HG03558 (cell line): ENCODE results near the gene TRIM2.
"Not testable (repeated sequence)": the region's sequence is repeated elsewhere in the genome, so short reads cannot be mapped to it uniquely, and the experiment has no call there.

Experiments
- ATAC-seq: cut with Tn5 transposase; IDR thresholded peaks from one replicate; pipeline ENCODE4 v1.9.1; 2021; ENCODE audit warnings: moderate number of reproducible peaks; ENCODE audit not compliant: unreplicated experiment; ENCODE audit errors: extremely low read depth

Gene TRIM2

GRCh38 chr4:153204247-153204671 lies at the start of gene TRIM2:
TRIM2 (plus strand) TSS chr4:153204443; CDS start chr4:153204531, 88 bp downstream.
- ATAC-seq = no peak

GRCh38 chr4:153155686-153156085 lies 48.6 kb upstream of the TRIM2 start:
- ATAC-seq = no peak

- ATAC-seq = no peak
Measured at GRCh38 chr4:153156263-153156662, 48.0 kb upstream of the TRIM2 start.

- no peak for ATAC-seq
Measured at GRCh38 chr4:153156721-153157120, 47.5 kb upstream of the TRIM2 start.

- no peak for ATAC-seq
Measured at GRCh38 chr4:153159016-153159415, 45.2 kb upstream of the TRIM2 start.

- ATAC-seq = no peak
Measured at GRCh38 chr4:153159728-153160221, 44.5 kb upstream of the TRIM2 start.

GRCh38 chr4:153160821-153161220 lies 43.4 kb upstream of the TRIM2 start:
- no peak for ATAC-seq

- ATAC-seq = no peak
Measured at GRCh38 chr4:153161226-153161963, 42.8 kb upstream of the TRIM2 start.

GRCh38 chr4:153165236-153165635 lies 39.0 kb upstream of the TRIM2 start:
- ATAC-seq = not testable (repeated sequence)

- ATAC-seq = no peak
Measured at GRCh38 chr4:153166716-153167501, 37.3 kb upstream of the TRIM2 start.

- no peak for ATAC-seq
Measured at GRCh38 chr4:153169776-153170175, 34.5 kb upstream of the TRIM2 start.

GRCh38 chr4:153170407-153170806 lies 33.8 kb upstream of the TRIM2 start:
- ATAC-seq = no peak

GRCh38 chr4:153174821-153175567 lies 29.2 kb upstream of the TRIM2 start:
- no peak for ATAC-seq

GRCh38 chr4:153176938-153177337 lies 27.3 kb upstream of the TRIM2 start:
- no peak for ATAC-seq

- no peak for ATAC-seq
Measured at GRCh38 chr4:153177841-153178240, 26.4 kb upstream of the TRIM2 start.

- no peak for ATAC-seq
Measured at GRCh38 chr4:153179100-153179499, 25.1 kb upstream of the TRIM2 start.

- ATAC-seq = no peak
Measured at GRCh38 chr4:153181293-153181692, 22.9 kb upstream of the TRIM2 start.

GRCh38 chr4:153181700-153182099 lies 22.5 kb upstream of the TRIM2 start:
- ATAC-seq = no peak

GRCh38 chr4:153183146-153183545 lies 21.1 kb upstream of the TRIM2 start:
- ATAC-seq = no peak

GRCh38 chr4:153185331-153185852 lies 18.9 kb upstream of the TRIM2 start:
- ATAC-seq = no peak
